Upper lobe of right lung (tissue), 1 donor: Measurements from ENCODE around the gene ZNF469. TPM values are rescaled to one million over a fixed set of nuclear protein-coding genes. Genes with fewer than 3 reads are reported as not detected.

Experiments used
- ATAC-seq: fragments of 200-7000 bp; cut with Tn5 transposase; one replicate; pipeline ENCODE4 v1.9.1; 2020; ENCODE audit warnings: mild to moderate bottlenecking, moderate library complexity
- DNase-seq: peaks from one replicate; pipeline ENCODE4 v3.0.0-alpha.2; 2020
- H3K27ac ChIP-seq: fragments of 200-600 bp; one replicate; pipeline ENCODE4 v1.8.0; 2022
- H3K27me3 ChIP-seq: fragments of 200-600 bp; one replicate; pipeline ENCODE4 v1.8.0; 2022; ENCODE audit warnings: mild to moderate bottlenecking
- H3K36me3 ChIP-seq: fragments of 200-600 bp; one replicate; pipeline ENCODE4 v1.8.0; 2022
- H3K4me1 ChIP-seq: fragments of 200-600 bp; one replicate; pipeline ENCODE4 v1.8.0; 2022
- H3K4me3 ChIP-seq: fragments of 200-600 bp; one replicate; pipeline ENCODE4 v1.8.0; 2022; ENCODE audit warnings: mild to moderate bottlenecking
- H3K9me3 ChIP-seq: fragments of 200-600 bp; one replicate; pipeline ENCODE4 v1.8.0; 2022
- intact Hi-C: fragments of 100-400 bp; cut with DNase I; formaldehyde crosslinking; loops from one replicate; pipeline ENCODE4 v1.11.0; 2022
- total RNA-seq: library from RNA; stranded (reverse); fragmentation: NEBNext Ultra II Directional; extraction: Animal tissue kit (Norgen Biotek cat#: 25700); gene quantifications from one replicate; pipeline ENCODE4 v1.2.1, GENCODE V29; 2021
- TF ChIP-seq, protein P1 (sequence below): fragments of 200-600 bp; IDR thresholded peaks from one replicate; pipeline ENCODE4 v1.8.0; 2022; ENCODE audit warnings: antibody characterized with exemption
- donor health status: DM: no; HTN: yes; CAD: no; lungs with severe emphysema.

Gene ZNF469
- total RNA-seq, 1 donor from 2014 or later = 2.1 TPM

DNA sequence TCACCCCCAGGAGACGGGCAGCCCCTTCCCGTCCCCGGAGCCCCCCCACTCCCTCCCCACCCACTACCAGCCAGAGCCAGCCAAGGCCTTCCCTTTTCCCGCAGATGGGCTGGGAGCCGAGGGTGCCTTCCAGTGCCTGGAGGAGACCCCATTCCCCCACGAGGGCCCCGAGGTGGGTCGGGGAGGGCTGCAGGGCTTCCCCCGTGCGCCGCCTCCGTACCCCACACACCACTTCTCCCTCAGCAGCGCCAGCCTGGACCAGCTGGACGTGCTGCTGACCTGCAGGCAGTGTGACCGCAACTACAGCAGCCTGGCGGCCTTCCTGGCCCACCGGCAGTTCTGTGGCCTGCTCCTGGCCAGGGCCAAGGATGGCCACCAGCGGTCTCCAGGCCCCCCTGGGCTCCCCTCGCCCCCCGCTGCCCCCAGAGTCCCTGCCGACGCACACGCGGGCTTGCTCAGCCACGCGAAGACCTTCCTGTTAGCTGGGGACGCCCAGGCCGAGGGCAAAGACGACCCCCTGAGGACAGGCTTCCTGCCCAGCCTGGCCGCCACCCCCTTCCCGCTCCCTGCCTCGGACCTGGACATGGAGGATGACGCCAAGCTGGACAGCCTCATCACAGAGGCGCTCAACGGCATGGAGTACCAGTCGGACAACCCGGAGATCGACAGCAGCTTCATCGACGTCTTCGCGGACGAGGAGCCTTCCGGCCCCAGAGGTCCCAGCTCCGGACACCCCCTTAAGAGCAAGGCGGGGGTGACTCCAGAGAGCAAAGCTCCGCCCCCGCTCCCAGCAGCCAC lies 46.8 kb downstream of the ZNF469 start:
- H3K4me1 ChIP-seq = peaks cover 7% of the 10 kb centered on the region
- peaks cover 18% of the 10 kb centered on the region for H3K27me3 ChIP-seq
- TF ChIP-seq, protein P1, sequence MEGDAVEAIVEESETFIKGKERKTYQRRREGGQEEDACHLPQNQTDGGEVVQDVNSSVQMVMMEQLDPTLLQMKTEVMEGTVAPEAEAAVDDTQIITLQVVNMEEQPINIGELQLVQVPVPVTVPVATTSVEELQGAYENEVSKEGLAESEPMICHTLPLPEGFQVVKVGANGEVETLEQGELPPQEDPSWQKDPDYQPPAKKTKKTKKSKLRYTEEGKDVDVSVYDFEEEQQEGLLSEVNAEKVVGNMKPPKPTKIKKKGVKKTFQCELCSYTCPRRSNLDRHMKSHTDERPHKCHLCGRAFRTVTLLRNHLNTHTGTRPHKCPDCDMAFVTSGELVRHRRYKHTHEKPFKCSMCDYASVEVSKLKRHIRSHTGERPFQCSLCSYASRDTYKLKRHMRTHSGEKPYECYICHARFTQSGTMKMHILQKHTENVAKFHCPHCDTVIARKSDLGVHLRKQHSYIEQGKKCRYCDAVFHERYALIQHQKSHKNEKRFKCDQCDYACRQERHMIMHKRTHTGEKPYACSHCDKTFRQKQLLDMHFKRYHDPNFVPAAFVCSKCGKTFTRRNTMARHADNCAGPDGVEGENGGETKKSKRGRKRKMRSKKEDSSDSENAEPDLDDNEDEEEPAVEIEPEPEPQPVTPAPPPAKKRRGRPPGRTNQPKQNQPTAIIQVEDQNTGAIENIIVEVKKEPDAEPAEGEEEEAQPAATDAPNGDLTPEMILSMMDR = no peak
- intact Hi-C loops = loop anchor here (10.0 kb wide), 2 partner anchors 235 to 435 kb away; no protein-coding TSS in a partner anchor
- H3K36me3 ChIP-seq = no peaks in the 10 kb centered on the region
- no peak overlapping the region for H3K27ac ChIP-seq
- ATAC-seq (no peak), DNase-seq (no peak)
- H3K4me3 ChIP-seq = peak overlapping the region; percentile 51
- H3K9me3 ChIP-seq = no peaks in the 10 kb centered on the region

DNA sequence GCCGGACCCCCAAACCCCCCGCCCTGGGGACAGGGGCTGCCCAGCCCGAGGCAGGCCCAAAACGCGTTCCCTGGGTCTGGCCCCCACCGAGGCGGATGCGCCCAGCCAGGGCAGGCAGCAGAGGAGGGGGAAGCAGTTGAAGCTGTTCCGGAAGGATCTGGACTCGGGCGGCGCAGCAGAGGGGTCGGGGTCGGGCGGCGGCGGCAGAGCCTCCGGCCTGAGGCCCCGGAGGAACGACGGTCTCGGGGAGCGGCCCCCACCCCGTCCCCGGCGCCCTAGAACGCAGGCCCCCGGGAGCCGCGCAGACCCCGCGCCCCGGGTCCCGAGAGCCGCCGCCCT lies 47.4 kb downstream of the ZNF469 start:
- Histone ChIP-seq H3K4me3 (peak overlapping the region; percentile 51), H3K9me3 (no peaks in the 10 kb centered on the region), H3K4me1 (peaks cover 7% of the 10 kb centered on the region), H3K27me3 (peaks cover 18% of the 10 kb centered on the region), H3K36me3 (no peaks in the 10 kb centered on the region), H3K27ac (peak overlapping the region; percentile 58)
- TF ChIP-seq, protein P1 = no peak
- DNase-seq (no peak), ATAC-seq (peak; percentile 1)
- intact Hi-C loops = loop anchor here (10.0 kb wide), 2 partner anchors 235 to 435 kb away; no protein-coding TSS in a partner anchor

DNA sequence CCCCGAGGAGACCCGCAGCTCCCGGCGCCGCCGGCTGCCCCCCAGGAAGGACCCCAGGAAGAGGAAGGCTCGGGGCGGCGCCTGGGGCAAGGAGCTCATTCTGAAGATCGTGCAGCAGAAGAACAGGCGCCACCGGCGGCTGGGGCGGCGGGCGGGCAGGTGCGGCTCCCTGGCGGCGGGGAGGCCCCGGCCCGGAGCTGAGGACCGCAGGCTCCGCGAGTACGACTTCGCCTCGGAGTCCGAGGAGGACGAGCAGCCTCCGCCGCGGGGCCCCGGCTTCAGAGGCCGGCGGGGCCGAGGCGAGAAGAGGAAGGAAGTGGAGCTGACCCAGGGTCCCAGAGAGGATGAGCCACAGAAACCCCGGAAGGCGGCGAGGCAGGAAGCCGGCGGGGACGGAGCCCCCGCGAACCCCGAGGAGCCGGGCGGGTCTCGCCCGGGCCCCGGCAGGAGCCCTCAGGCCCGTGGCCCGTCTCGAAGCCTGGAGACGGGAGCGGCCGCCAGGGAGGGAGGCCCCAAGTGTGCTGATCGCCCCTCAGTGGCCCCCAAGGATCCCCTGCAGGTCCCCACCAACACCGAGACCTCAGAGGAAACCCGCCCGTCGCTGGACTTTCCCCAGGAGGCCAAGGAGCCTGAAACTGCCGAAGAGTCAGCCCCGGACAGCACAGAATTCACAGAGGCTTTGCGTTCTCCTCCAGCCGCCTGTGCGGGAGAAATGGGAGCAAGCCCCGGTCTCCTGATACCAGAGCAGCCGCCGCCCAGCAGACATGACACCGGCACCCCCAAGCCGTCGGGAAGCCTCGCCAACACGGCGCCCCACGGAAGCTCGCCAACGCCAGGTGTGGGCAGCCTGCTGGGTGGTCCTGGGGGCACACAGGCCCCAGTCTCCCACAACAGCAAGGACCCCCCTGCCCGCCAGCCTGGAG lies 48.0 kb downstream of the ZNF469 start:
- H3K27me3 ChIP-seq = peaks cover 18% of the 10 kb centered on the region
- no peak for DNase-seq
- no peaks in the 10 kb centered on the region for H3K36me3 ChIP-seq
- H3K27ac ChIP-seq = peak overlapping the region; percentile 58
- ATAC-seq = peak; percentile 48
- intact Hi-C loops = loop anchor here (10.0 kb wide), 2 partner anchors 236 to 436 kb away; no protein-coding TSS in a partner anchor
- H3K9me3 ChIP-seq = no peaks in the 10 kb centered on the region
- peak overlapping the region; percentile 51 for H3K4me3 ChIP-seq
- H3K4me1 ChIP-seq = peaks cover 7% of the 10 kb centered on the region
- TF ChIP-seq, protein P1 = no peak

DNA sequence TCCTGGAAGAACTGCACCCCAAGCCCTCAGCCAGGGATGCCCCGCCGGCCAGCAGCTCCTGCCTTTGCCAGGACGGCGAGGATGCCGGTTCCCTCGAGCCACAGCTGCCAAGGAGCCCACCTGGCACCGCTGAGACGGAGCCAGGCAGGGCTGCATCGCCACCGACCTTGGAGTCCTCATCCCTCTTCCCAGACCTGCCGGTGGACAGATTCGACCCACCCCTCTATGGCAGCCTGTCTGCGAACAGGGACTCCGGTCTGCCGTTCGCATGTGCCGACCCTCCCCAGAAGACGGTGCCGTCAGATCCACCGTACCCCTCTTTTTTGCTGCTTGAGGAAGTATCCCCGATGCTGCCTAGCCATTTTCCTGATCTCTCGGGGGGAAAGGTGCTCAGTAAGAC lies 48.9 kb downstream of the ZNF469 start:
- Histone ChIP-seq H3K27ac (no peak overlapping the region), H3K4me1 (peaks cover 7% of the 10 kb centered on the region), H3K36me3 (no peaks in the 10 kb centered on the region), H3K9me3 (no peaks in the 10 kb centered on the region), H3K4me3 (no peak overlapping the region), H3K27me3 (peaks cover 18% of the 10 kb centered on the region)
- no peak for ATAC-seq
- no peak for DNase-seq
- intact Hi-C loops = loop anchor here (10.0 kb wide), 2 partner anchors 237 to 437 kb away; no protein-coding TSS in a partner anchor
- TF ChIP-seq, protein P1 = no peak

DNA sequence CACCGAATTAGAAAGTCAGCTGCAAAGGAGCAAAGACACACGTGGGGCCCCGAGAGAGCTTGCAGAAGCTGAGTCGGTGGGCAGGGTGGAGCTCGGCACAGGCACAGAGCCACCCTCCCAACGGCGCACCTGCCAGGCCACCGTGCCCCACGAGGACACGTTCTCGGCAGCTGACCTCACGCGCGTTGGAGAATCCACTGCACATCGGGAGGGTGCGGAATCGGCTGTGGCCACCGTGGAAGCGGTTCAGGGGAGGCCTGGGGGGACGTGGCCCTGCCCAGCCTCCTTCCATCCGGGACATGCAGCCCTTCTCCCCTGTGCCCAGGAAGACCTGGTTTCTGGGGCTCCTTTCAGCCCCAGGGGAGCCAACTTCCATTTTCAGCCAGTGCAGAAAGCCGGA lies 49.4 kb downstream of the ZNF469 start:
- intact Hi-C loops = loop anchor here (10.0 kb wide), 2 partner anchors 237 to 437 kb away; no protein-coding TSS in a partner anchor
- H3K27ac ChIP-seq = no peak overlapping the region
- no peaks in the 10 kb centered on the region for H3K9me3 ChIP-seq
- DNase-seq (no peak), ATAC-seq (no peak)
- H3K36me3 ChIP-seq = no peaks in the 10 kb centered on the region
- peaks cover 7% of the 10 kb centered on the region for H3K4me1 ChIP-seq
- no peak overlapping the region for H3K4me3 ChIP-seq
- H3K27me3 ChIP-seq = peaks cover 18% of the 10 kb centered on the region
- TF ChIP-seq, protein P1 = no peak

Other genes starting within 250 kb of the ZNF469 start
- gene ZFPM1, start 70.3 kb downstream of the ZNF469 start, total RNA-seq = 8.4 TPM
- 44.5 TPM for gene ZC3H18, start 187.4 kb downstream of the ZNF469 start, total RNA-seq